ENCODE data around the gene CHST8. TPM values are rescaled to one million over a fixed set of nuclear protein-coding genes. Genes with fewer than 3 reads are reported as not detected.

Gene CHST8
- total RNA-seq, 2 donors from 2014 or later, result not detected

GRCh38 chr19:33750587-33751435 is 129.1 kb downstream of the CHST8 start:
- DNase-seq (ENCODE audit: low spot score), result no peak
- Mint-ChIP-seq H3K4me3 (no peak overlapping the region), H3K27ac (no peak overlapping the region), H3K9me3 (no peaks in the 10 kb centered on the region), H3K36me3 (no peaks in the 10 kb centered on the region), H3K27me3 (peaks cover 4 to 15% of the 10 kb centered on the region in 2 donors), H3K4me1 (ENCODE audit: low read depth in 2 of 2) (no peaks in the 10 kb centered on the region)
- no peak for ATAC-seq

DNA sequence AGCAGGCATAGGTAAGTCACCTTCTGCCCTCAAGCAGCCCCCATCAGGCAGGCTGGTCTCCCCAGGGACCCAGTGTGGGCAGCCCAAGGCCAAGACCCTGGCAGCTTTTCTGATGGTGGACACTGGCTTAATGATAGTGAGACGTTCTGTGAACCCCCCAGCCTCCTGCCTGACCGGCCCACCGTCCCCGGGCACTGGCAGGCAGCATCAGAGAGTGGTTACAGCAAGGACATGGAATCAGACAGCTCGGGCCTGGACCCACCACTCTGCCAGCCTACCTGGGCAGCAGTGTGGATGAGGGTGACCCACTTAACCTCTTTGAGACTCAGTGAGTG is 129.7 kb downstream of the CHST8 start:
- Mint-ChIP-seq H3K27me3 (peaks cover 1 to 9% of the 10 kb centered on the region in 2 donors), H3K4me1 (ENCODE audit: low read depth in 2 of 2) (no peaks in the 10 kb centered on the region), H3K36me3 (no peaks in the 10 kb centered on the region), H3K4me3 (no peak overlapping the region), H3K9me3 (no peaks in the 10 kb centered on the region), H3K27ac (no peak overlapping the region)
- DNase-seq (ENCODE audit: low spot score) (no peak), ATAC-seq (no peak)

GRCh38 chr19:33752018-33752800 is 130.5 kb downstream of the CHST8 start:
- no peaks in the 10 kb centered on the region for H3K9me3 Mint-ChIP-seq
- H3K27me3 Mint-ChIP-seq, result peaks cover 0 to 5% of the 10 kb centered on the region in 2 donors
- no peak overlapping the region for H3K27ac Mint-ChIP-seq
- no peak overlapping the region for H3K4me3 Mint-ChIP-seq
- no peak for DNase-seq (ENCODE audit: low spot score)
- no peaks in the 10 kb centered on the region for H3K36me3 Mint-ChIP-seq
- H3K4me1 Mint-ChIP-seq (ENCODE audit: low read depth in 2 of 2), result no peaks in the 10 kb centered on the region
- no peak for ATAC-seq

- Mint-ChIP-seq H3K27me3 (no peaks in the 10 kb centered on the region), H3K4me3 (no peak overlapping the region)
- ATAC-seq, result no peak
Observed at GRCh38 chr19:33752945-33753344, 131.2 kb downstream of the CHST8 start.

GRCh38 chr19:33754361-33754760 is 132.6 kb downstream of the CHST8 start:
- Mint-ChIP-seq H3K27me3 (peaks cover 0 to 2% of the 10 kb centered on the region in 2 donors), H3K4me3 (no peak overlapping the region), H3K36me3 (no peaks in the 10 kb centered on the region), H3K27ac (no peak overlapping the region), H3K9me3 (no peaks in the 10 kb centered on the region), H3K4me1 (ENCODE audit: low read depth in 2 of 2) (no peaks in the 10 kb centered on the region)
- DNase-seq (ENCODE audit: low spot score), result no peak
- no peak for ATAC-seq

More at GRCh38 chr19:33752945-33753344, 131.2 kb downstream of the CHST8 start:
- H3K4me1 Mint-ChIP-seq (ENCODE audit: low read depth in 2 of 2), result no peaks in the 10 kb centered on the region
- H3K36me3 Mint-ChIP-seq, result no peaks in the 10 kb centered on the region
- DNase-seq (ENCODE audit: low spot score), result no peak
- no peak overlapping the region for H3K27ac Mint-ChIP-seq
- no peaks in the 10 kb centered on the region for H3K9me3 Mint-ChIP-seq

DNA sequence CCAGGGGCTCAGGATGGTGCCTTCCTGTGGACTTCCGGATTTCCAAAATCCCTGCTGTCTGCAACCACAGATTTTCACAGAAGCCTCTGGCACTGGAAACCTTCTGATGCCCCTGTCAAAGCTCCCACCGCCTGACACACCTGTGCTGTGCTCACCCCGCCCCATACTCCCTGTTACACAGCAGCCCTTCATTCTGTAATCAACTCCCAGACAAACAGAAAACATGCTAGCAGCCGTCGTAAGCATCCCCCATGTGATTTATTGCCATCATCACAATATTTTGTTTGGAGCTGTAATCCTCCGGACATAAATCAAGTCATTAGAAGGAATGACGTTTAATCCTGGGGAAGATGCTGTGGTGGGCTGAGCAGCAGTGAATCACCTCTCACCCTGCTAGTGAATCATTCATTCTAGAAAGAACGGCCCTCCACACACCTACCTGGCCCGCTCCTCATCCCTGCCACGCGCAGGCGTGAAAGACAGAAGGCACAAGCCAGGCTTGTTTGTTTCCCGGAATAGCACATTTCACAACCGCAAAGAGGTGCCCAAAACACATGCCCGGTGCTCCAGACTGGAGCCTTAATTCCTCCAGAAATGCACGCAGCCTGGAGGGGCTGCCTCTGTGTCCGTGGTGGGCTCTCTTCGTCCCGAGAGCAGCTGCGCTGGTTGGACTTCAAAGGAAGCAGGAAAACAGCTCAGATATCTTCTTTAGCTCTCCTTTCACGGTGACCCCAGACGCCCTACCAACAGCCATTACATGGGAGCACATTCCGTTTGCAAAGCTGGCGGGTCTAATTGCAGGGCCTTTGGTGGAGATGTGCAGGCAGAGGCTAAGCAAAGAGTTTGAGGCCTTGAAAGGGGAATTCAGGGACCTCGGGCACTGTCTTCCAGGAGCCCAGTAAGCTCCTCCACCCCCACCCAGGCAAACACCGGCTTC is 133.6 kb downstream of the CHST8 start:
- H3K27ac Mint-ChIP-seq, result no peak overlapping the region
- no peak overlapping the region for H3K4me3 Mint-ChIP-seq
- no peaks in the 10 kb centered on the region for H3K36me3 Mint-ChIP-seq
- ATAC-seq, result no peak
- peaks cover 9% of the 10 kb centered on the region in 2 donors for H3K27me3 Mint-ChIP-seq
- H3K9me3 Mint-ChIP-seq, result no peaks in the 10 kb centered on the region
- H3K4me1 Mint-ChIP-seq (ENCODE audit: low read depth in 2 of 2), result no peaks in the 10 kb centered on the region
- DNase-seq (ENCODE audit: low spot score), result no peak

GRCh38 chr19:33756177-33756576 is 134.4 kb downstream of the CHST8 start:
- H3K27ac Mint-ChIP-seq, result no peak overlapping the region
- H3K36me3 Mint-ChIP-seq, result no peaks in the 10 kb centered on the region
- H3K27me3 Mint-ChIP-seq, result peaks cover 9 to 14% of the 10 kb centered on the region in 2 donors
- ATAC-seq, result peak in 1 of 2 donors; percentile 16
- DNase-seq (ENCODE audit: low spot score), result no peak
- H3K4me3 Mint-ChIP-seq, result no peak overlapping the region
- no peaks in the 10 kb centered on the region for H3K9me3 Mint-ChIP-seq
- H3K4me1 Mint-ChIP-seq (ENCODE audit: low read depth in 2 of 2), result no peaks in the 10 kb centered on the region

- DNase-seq (ENCODE audit: low spot score) (no peak), ATAC-seq (no peak)
- Mint-ChIP-seq H3K27ac (no peak overlapping the region), H3K4me3 (no peak overlapping the region), H3K4me1 (ENCODE audit: low read depth in 2 of 2) (no peaks in the 10 kb centered on the region), H3K27me3 (peaks cover 9 to 14% of the 10 kb centered on the region in 2 donors), H3K36me3 (no peaks in the 10 kb centered on the region), H3K9me3 (no peaks in the 10 kb centered on the region)
Observed at GRCh38 chr19:33758541-33759013, 136.8 kb downstream of the CHST8 start.

DNA sequence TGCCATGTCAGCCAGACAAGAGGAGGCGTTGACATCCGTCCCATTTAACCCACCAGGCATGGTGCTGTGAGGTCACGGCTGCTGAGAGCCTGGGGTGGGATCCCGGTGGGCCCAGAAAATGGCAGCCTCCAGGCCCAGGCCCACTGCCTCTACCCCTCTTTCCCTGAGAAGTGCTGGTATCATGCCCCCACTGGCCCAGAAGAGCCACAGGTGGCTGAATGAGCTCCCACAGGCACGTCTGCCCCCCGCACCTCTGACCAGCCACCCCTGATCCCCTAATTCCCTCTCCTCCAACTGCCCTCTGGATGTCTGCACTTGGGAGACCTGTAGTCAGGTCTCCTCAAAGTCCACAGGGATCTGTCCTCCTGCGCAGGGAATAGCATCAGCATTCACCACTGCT is 137.6 kb downstream of the CHST8 start:
- H3K9me3 Mint-ChIP-seq, result no peaks in the 10 kb centered on the region
- no peak for ATAC-seq
- H3K4me3 Mint-ChIP-seq, result no peak overlapping the region
- H3K27me3 Mint-ChIP-seq, result peaks cover 9 to 14% of the 10 kb centered on the region in 2 donors
- H3K4me1 Mint-ChIP-seq (ENCODE audit: low read depth in 2 of 2), result no peaks in the 10 kb centered on the region
- no peak for DNase-seq (ENCODE audit: low spot score)
- no peaks in the 10 kb centered on the region for H3K36me3 Mint-ChIP-seq
- no peak overlapping the region for H3K27ac Mint-ChIP-seq

DNA sequence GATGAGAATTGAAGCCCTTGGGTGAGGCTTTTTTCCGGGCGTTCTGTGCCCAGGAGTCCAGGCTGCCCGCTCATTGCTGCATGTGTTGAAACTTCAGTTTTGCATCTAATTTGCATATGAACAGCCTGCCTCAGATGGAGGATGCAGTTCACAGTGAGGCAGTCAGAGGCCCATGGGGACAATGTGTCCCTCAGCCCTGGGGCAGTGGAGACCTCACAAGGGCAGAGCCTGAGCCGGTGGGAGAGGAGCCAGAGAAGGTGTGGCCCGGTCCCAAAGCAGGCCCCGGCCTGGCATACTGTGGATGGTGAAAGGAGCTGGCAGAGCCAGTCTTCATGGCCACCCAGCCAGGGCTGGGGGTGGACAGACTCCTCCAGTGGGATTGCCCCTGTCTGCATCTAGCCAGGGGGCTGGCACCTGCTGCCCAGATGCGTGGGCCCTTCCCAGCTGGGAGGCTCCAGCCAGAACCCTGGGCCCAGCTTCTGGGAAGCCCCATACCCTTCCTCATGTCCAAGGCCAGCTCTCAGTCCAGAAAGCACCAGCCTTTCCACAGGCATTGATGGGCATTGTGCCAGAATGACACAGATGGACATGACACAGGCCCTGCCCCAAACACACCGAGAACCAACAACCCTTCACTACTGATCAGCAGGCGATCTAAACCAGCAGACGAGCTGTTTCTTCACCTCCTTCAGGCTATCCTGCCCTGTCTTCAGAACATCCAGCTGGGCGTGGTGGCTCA is 142.0 kb downstream of the CHST8 start:
- ATAC-seq (no peak), DNase-seq (ENCODE audit: low spot score) (no peak)
- Mint-ChIP-seq H3K27ac (no peak overlapping the region), H3K9me3 (no peaks in the 10 kb centered on the region), H3K4me3 (no peak overlapping the region), H3K4me1 (ENCODE audit: low read depth in 2 of 2) (no peaks in the 10 kb centered on the region), H3K36me3 (no peaks in the 10 kb centered on the region), H3K27me3 (peaks cover 14% of the 10 kb centered on the region in 2 donors)

GRCh38 chr19:33766623-33767022 is 144.9 kb downstream of the CHST8 start:
- H3K4me1 Mint-ChIP-seq (ENCODE audit: low read depth in 2 of 2), result no peaks in the 10 kb centered on the region
- no peaks in the 10 kb centered on the region for H3K9me3 Mint-ChIP-seq
- H3K27ac Mint-ChIP-seq, result no peak overlapping the region
- DNase-seq (ENCODE audit: low spot score), result no peak
- H3K4me3 Mint-ChIP-seq, result no peak overlapping the region
- ATAC-seq, result no peak
- H3K36me3 Mint-ChIP-seq, result no peaks in the 10 kb centered on the region
- peaks cover 0 to 14% of the 10 kb centered on the region in 2 donors for H3K27me3 Mint-ChIP-seq

DNA sequence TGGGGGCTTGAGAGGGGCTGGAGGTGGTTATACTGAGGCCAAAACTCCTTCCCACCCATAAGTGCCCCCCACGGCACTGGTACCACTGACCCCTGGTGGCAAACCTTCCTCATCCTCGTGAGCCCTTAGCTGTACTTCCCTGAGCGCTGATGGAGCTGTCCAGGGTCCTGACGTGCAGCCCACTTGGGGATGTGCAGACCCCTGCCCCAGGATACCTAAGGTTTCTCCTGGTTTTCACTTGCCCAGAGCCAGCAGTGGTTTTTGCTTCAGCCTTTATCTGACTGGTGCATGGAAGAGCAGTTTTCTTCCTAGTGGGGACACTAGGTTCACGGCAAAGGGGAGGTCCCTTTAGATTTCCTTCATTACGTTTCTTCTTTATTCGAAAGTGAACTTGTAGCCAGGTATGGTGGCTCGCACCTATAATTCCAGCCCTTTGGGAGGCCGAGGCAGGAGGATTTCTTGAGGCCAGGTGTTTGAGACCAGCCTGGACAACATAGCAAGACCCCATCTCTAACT is 146.2 kb downstream of the CHST8 start:
- Mint-ChIP-seq H3K27me3 (peaks cover 0 to 14% of the 10 kb centered on the region in 2 donors), H3K27ac (no peak overlapping the region), H3K9me3 (no peaks in the 10 kb centered on the region), H3K36me3 (no peaks in the 10 kb centered on the region), H3K4me3 (no peak overlapping the region), H3K4me1 (ENCODE audit: low read depth in 2 of 2) (no peaks in the 10 kb centered on the region)
- ATAC-seq (no peak), DNase-seq (ENCODE audit: low spot score) (no peak)

- H3K4me3 Mint-ChIP-seq, result no peak overlapping the region
- no peak for DNase-seq (ENCODE audit: low spot score)
- no peak overlapping the region for H3K27ac Mint-ChIP-seq
- ATAC-seq, result no peak
- no peaks in the 10 kb centered on the region for H3K36me3 Mint-ChIP-seq
- peaks cover 0 to 14% of the 10 kb centered on the region in 2 donors for H3K27me3 Mint-ChIP-seq
- H3K9me3 Mint-ChIP-seq, result no peaks in the 10 kb centered on the region
- no peaks in the 10 kb centered on the region for H3K4me1 Mint-ChIP-seq (ENCODE audit: low read depth in 2 of 2)
Observed at GRCh38 chr19:33769208-33769607, 147.5 kb downstream of the CHST8 start.

Data from natural killer cell treated with Interleukin-12 subunit alpha and Interleukin-12 subunit beta and Interleukin-15 and Interleukin-18, amount 100 ng/mL, for 72 hours (primary cell).